T47D (cell line): ENCODE measurements around the gene ATP1B2.
A peak's percentile ranks its signal among the peaks of the same experiment; 100 is the strongest.

Experiments used
- DNase-seq, 2 experiments: peaks; one replicate each; pipeline versions ENCODE4 v3.0.0 to v3.0.0-alpha.2; 2011 to 2012; ENCODE audit warnings: low read depth in 1 of 2, low spot score in 1 of 2
- JUND ChIP-seq: IDR thresholded peaks from 2 replicates; pipeline ENCODE4 v1.6.1; 2012; ENCODE audit warnings: low read depth
- in situ Hi-C: cut with HindIII; loops from 2 replicates; pipeline ENCODE4 v1.10.0; 2016; ENCODE audit warnings: low sequenced_read_pairs, low pct_unique_long_range_greater_than_20kb

Gene ATP1B2

GRCh38 chr17:7684851-7685532, 34.3 kb downstream of the ATP1B2 start:
- in situ Hi-C loops, result no loop called here
- no peak for TF ChIP-seq JUND
- no peak for DNase-seq

- peak; percentile 43 to 95 for DNase-seq
- in situ Hi-C loops, result no loop called here
- TF ChIP-seq JUND, result no peak; the same call in 1 of the 2 replicates
Measured at GRCh38 chr17:7685533-7686221, 35.0 kb downstream of the ATP1B2 start.

GRCh38 chr17:7686222-7687071, 35.7 kb downstream of the ATP1B2 start:
- DNase-seq, result peak in 1 of 2 experiments; percentile 21
- TF ChIP-seq JUND, result no peak
- in situ Hi-C loops, result no loop called here

GRCh38 chr17:7687072-7687907, 36.6 kb downstream of the ATP1B2 start, which contains the start of gene TP53:
TSS of gene TP53 (minus strand) at chr17:7687490. CDS start at chr17:7676594, 10,896 bp downstream.
- in situ Hi-C loops, result no loop called here
- no peak for TF ChIP-seq JUND
- DNase-seq, result peak; percentile 33 to 95

- in situ Hi-C loops, result no loop called here
- DNase-seq, result peak; percentile 64 to 99
- no peak for TF ChIP-seq JUND
Measured at GRCh38 chr17:7687908-7688807, 37.4 kb downstream of the ATP1B2 start, which contains the start of gene WRAP53. TSS of gene WRAP53 (plus strand) at chr17:7688477. CDS start at chr17:7688649, 172 bp downstream.

GRCh38 chr17:7688808-7689316, 38.1 kb downstream of the ATP1B2 start:
- TF ChIP-seq JUND, result no peak
- in situ Hi-C loops, result no loop called here

GRCh38 chr17:7695586-7695985, 44.9 kb downstream of the ATP1B2 start:
- no peak for DNase-seq

More at GRCh38 chr17:7688808-7689316, 38.1 kb downstream of the ATP1B2 start:
- no peak for DNase-seq

GRCh38 chr17:7697828-7698588, 47.3 kb downstream of the ATP1B2 start:
- DNase-seq, result no peak
- in situ Hi-C loops, result no loop called here
- no peak for TF ChIP-seq JUND

More at GRCh38 chr17:7695586-7695985, 44.9 kb downstream of the ATP1B2 start:
- TF ChIP-seq JUND, result no peak
- in situ Hi-C loops, result no loop called here

- in situ Hi-C loops, result no loop called here
- DNase-seq, result no peak
- no peak for TF ChIP-seq JUND
Measured at GRCh38 chr17:7700510-7700909, 49.8 kb downstream of the ATP1B2 start.

GRCh38 chr17:7701681-7702080, 51.0 kb downstream of the ATP1B2 start:
- TF ChIP-seq JUND, result no peak
- in situ Hi-C loops, result no loop called here
- no peak for DNase-seq
